GM23338 (cell line): Measurements from ENCODE around the gene CXCL8. TPM values are rescaled to one million over a fixed set of nuclear protein-coding genes. Genes with fewer than 3 reads are reported as not detected.

Source experiments
- ATAC-seq: fragments of 200-7000 bp; cut with Tn5 transposase; 3 replicates; pipeline ENCODE4 v1.9.1; 2020
- DNase-seq: peaks from one replicate; pipeline ENCODE4 v3.0.0-alpha.2; 2015; ENCODE audit warnings: low spot score
- H2AFZ ChIP-seq: fragments of 200-600 bp; sonication (generic); 2 replicates; pipeline ENCODE4 v1.8.0; 2016; ENCODE audit warnings: antibody characterized with exemption, mild to moderate bottlenecking, moderate library complexity
- H3F3A ChIP-seq: fragments of 200-600 bp; sonication (generic); replicated peaks from 2 replicates; pipeline ENCODE4 v1.8.0; 2017; ENCODE audit warnings: antibody characterized with exemption, mixed run types, low read depth
- H3K27ac ChIP-seq: fragments of 200-600 bp; sonication (generic); 2 replicates; pipeline ENCODE4 v1.6.1; 2016; ENCODE audit warnings: low read depth
- H3K27me3 ChIP-seq: fragments of 200-600 bp; sonication (generic); 2 replicates; pipeline ENCODE4 v1.8.0; 2016; ENCODE audit warnings: mild to moderate bottlenecking, mixed run types, moderate library complexity; ENCODE audit not compliant: insufficient read depth
- H3K36me3 ChIP-seq: fragments of 200-600 bp; sonication (generic); 2 replicates; pipeline ENCODE4 v1.8.0; 2016; ENCODE audit warnings: mild to moderate bottlenecking; ENCODE audit not compliant: insufficient read depth
- H3K4me1 ChIP-seq: fragments of 200-600 bp; sonication (generic); 2 replicates; pipeline ENCODE4 v1.8.0; 2016; ENCODE audit warnings: mild to moderate bottlenecking, moderate library complexity; ENCODE audit not compliant: insufficient read depth
- H3K4me2 ChIP-seq: fragments of 200-600 bp; sonication (generic); 2 replicates; pipeline ENCODE4 v1.7.1; 2017; ENCODE audit warnings: mixed run types
- H3K4me3 ChIP-seq: fragments of 200-600 bp; sonication (generic); 2 replicates; pipeline ENCODE4 v1.6.1; 2016; ENCODE audit warnings: mixed run types
- H3K79me2 ChIP-seq: fragments of 200-600 bp; sonication (generic); replicated peaks from 2 replicates; pipeline ENCODE4 v1.8.0; 2017; ENCODE audit warnings: mild to moderate bottlenecking; ENCODE audit not compliant: insufficient read depth
- H3K9me2 ChIP-seq: fragments of 200-600 bp; sonication (generic); 2 replicates; pipeline ENCODE4 v1.8.0; 2017; ENCODE audit not compliant: insufficient read depth
- H4K20me1 ChIP-seq: fragments of 200-600 bp; sonication (generic); replicated peaks from 2 replicates; pipeline ENCODE4 v1.8.0; 2017; ENCODE audit warnings: mild to moderate bottlenecking; ENCODE audit not compliant: insufficient read depth
- H3K27ac Mint-ChIP-seq: 2 replicates; pipeline ENCODE4 v1.8.0; 2020; ENCODE audit warnings: inconsistent platforms, mild to moderate bottlenecking, moderate library complexity, mixed read lengths
- H3K27me3 Mint-ChIP-seq: 3 replicates; pipeline ENCODE4 v1.8.0; 2022; ENCODE audit warnings: low read depth, mild to moderate bottlenecking, moderate library complexity, mixed read lengths, inconsistent platforms; ENCODE audit not compliant: insufficient read depth, poor library complexity
- H3K36me3 Mint-ChIP-seq: 3 replicates; pipeline ENCODE4 v1.8.0; 2021; ENCODE audit warnings: low read depth, mild to moderate bottlenecking, inconsistent platforms, moderate library complexity, mixed read lengths
- H3K4me1 Mint-ChIP-seq: 3 replicates; pipeline ENCODE4 v1.8.0; 2020; ENCODE audit warnings: mild to moderate bottlenecking, inconsistent platforms, mixed read lengths
- H3K4me3 Mint-ChIP-seq: 3 replicates; pipeline ENCODE4 v1.8.0; 2021; ENCODE audit warnings: moderate library complexity, mild to moderate bottlenecking, inconsistent platforms, mixed read lengths
- H3K9me3 Mint-ChIP-seq: 3 replicates; pipeline ENCODE4 v1.8.0; 2020; ENCODE audit warnings: moderate library complexity, mild to moderate bottlenecking, inconsistent platforms, mixed read lengths
- CREB1 ChIP-seq: fragments of 250-450 bp; sonication (Bioruptor Pico); IDR thresholded peaks from 2 replicates; pipeline ENCODE4 v1.5.0; 2020; ENCODE audit warnings: low read depth, mild to moderate bottlenecking, moderate library complexity
- CTCF ChIP-seq, 2 experiments: fragments of 200-600 bp in 1 of 2; sonication (generic) in 1 of 2; conservative IDR thresholded peaks; 2 replicates each; pipeline versions ENCODE4 v1.5.1 to v1.6.1; 2016 to 2017; ENCODE audit warnings: antibody characterized with exemption in 2 of 2, low read depth in 2 of 2, mild to moderate bottlenecking in 2 of 2, moderate library complexity in 1 of 2
- ETS1 ChIP-seq: IDR thresholded peaks from 2 replicates; pipeline ENCODE4 v1.6.1; 2016; ENCODE audit warnings: antibody characterized with exemption
- EZH2 ChIP-seq: fragments of 200-600 bp; sonication (generic); IDR thresholded peaks from one replicate; pipeline ENCODE4 v1.8.0; 2017; ENCODE audit warnings: antibody characterized with exemption, mild to moderate bottlenecking, low read depth; ENCODE audit not compliant: unreplicated experiment
- EZH2phosphoT487 ChIP-seq: fragments of 200-600 bp; sonication (generic); IDR thresholded peaks from one replicate; pipeline ENCODE4 v1.8.1; 2018; ENCODE audit warnings: antibody characterized with exemption; ENCODE audit not compliant: unreplicated experiment
- JUNB ChIP-seq: IDR thresholded peaks from one replicate; pipeline ENCODE4 v1.6.1; 2016; ENCODE audit warnings: antibody characterized with exemption; ENCODE audit not compliant: unreplicated experiment
- NANOG ChIP-seq: IDR thresholded peaks from 2 replicates; pipeline ENCODE4 v1.6.1; 2016; ENCODE audit warnings: antibody characterized with exemption, borderline replicate concordance
- POLR2AphosphoS5 ChIP-seq: IDR thresholded peaks from 2 replicates; pipeline ENCODE4 v1.6.1; 2016; ENCODE audit warnings: antibody characterized with exemption, low read depth
- REST ChIP-seq: IDR thresholded peaks from one replicate; pipeline ENCODE4 v1.6.1; 2018; ENCODE audit warnings: antibody characterized with exemption; ENCODE audit not compliant: unreplicated experiment
- STAT1 ChIP-seq: IDR thresholded peaks from one replicate; pipeline ENCODE4 v1.6.1; 2016; ENCODE audit warnings: antibody characterized with exemption; ENCODE audit not compliant: unreplicated experiment
- ZNF114 ChIP-seq: fragments of 250-450 bp; sonication (Bioruptor Pico); IDR thresholded peaks from 2 replicates; pipeline ENCODE4 v1.5.0; 2020; ENCODE audit warnings: mild to moderate bottlenecking, moderate library complexity
- ZNF331 ChIP-seq: fragments of 250-450 bp; sonication (Bioruptor Pico); IDR thresholded peaks from 2 replicates; pipeline ENCODE4 v1.5.0; 2020; ENCODE audit warnings: low read depth, mild to moderate bottlenecking, moderate library complexity
- ZNF462 ChIP-seq: fragments of 250-450 bp; sonication (Bioruptor Pico); IDR thresholded peaks from 2 replicates; pipeline ENCODE4 v1.5.0; 2020; ENCODE audit warnings: mild to moderate bottlenecking, moderate library complexity
- polyA plus RNA-seq: library from polyadenylated mRNA; unstranded; fragments of >200 nt; fragmentation: Nextera tagmentation; extraction: Ambion mirVana; gene quantifications from 2 replicates; pipeline ENCODE4 v1.2.1, GENCODE V29; 2016
- total RNA-seq: library from RNA; depleted of rRNA; stranded (reverse); fragments of >200 nt; shearing (Covaris generic); gene quantifications from 2 replicates; pipeline ENCODE4 v1.2.3, GENCODE V29; 2014

Gene CXCL8
- total and polyA plus RNA-seq, 2 experiments from 2014 or later, result 0.11 TPM; not detected in 1

GRCh38 chr4:73752424-73752823 is 12.1 kb downstream of the CXCL8 start:
- TF ChIP-seq EZH2, result no peak
- no peak for TF ChIP-seq ETS1
- TF ChIP-seq CTCF (conservative IDR thresholded peaks at IDR 0.05; ENCODE audit: low read depth in 2 of 2), result no peak
- TF ChIP-seq REST, result no peak
- TF ChIP-seq ZNF331 (CRISPR knock-in tag), result no peak
- no peak for TF ChIP-seq ZNF462
- no peak for TF ChIP-seq STAT1
- no peak for TF ChIP-seq POLR2AphosphoS5
- no peak for TF ChIP-seq ZNF114 (CRISPR knock-in tag)
- no peak for TF ChIP-seq JUNB
- no peak for TF ChIP-seq EZH2phosphoT487
- no peak for TF ChIP-seq CREB1 (CRISPR knock-in tag)
- no peak for TF ChIP-seq NANOG
- Mint-ChIP-seq H3K27me3 (no peaks in the 10 kb centered on the region), H3K4me3 (no peak overlapping the region), H3K9me3 (no peaks in the 10 kb centered on the region), H3K27ac (no peak overlapping the region), H3K4me1 (peaks cover 4% of the 10 kb centered on the region; the same call in 2 of the 3 replicates), H3K36me3 (no peaks in the 10 kb centered on the region)
- H3F3A ChIP-seq, result no peaks in the 10 kb centered on the region
- no peak overlapping the region for H2AFZ ChIP-seq
- H3K9me2 ChIP-seq, result no peaks in the 10 kb centered on the region
- H3K79me2 ChIP-seq, result no peaks in the 10 kb centered on the region
- no peak overlapping the region for H3K27ac ChIP-seq
- H4K20me1 ChIP-seq, result no peaks in the 10 kb centered on the region
- ATAC-seq, result no peak
- H3K27me3 ChIP-seq, result no peaks in the 10 kb centered on the region
- no peak overlapping the region for H3K4me2 ChIP-seq
- H3K4me3 ChIP-seq, result no peak overlapping the region
- no peaks in the 10 kb centered on the region for H3K4me1 ChIP-seq
- DNase-seq, result no peak
- H3K36me3 ChIP-seq, result no peaks in the 10 kb centered on the region
